KOPT-K1 (cell line): ENCODE results near the gene CRELD2.
A peak's percentile ranks its signal among the peaks of the same experiment; 100 is the strongest.

Source experiments
- H3K27ac ChIP-seq: fragments of 200-600 bp; sonication (generic); 2 replicates; pipeline ENCODE4 v1.5.1; 2016; ENCODE audit warnings: antibody characterized with exemption, mild to moderate bottlenecking, low read depth, low read length; ENCODE audit not compliant: poor library complexity, severe bottlenecking
- H3K36me3 ChIP-seq: fragments of 200-600 bp; sonication (generic); 2 replicates; pipeline ENCODE4 v1.5.1; 2017; ENCODE audit warnings: antibody characterized with exemption, mild to moderate bottlenecking, low read length, moderate library complexity; ENCODE audit not compliant: insufficient read depth
- H3K9me3 ChIP-seq: fragments of 200-600 bp; sonication (generic); 2 replicates; pipeline ENCODE4 v1.5.1; 2017; ENCODE audit warnings: antibody characterized with exemption, low read length, mild to moderate bottlenecking; ENCODE audit not compliant: insufficient read depth, poor library complexity, severe bottlenecking

Gene CRELD2

GRCh38 chr22:49958931-49959781 is 40.7 kb downstream of the CRELD2 start:
- Histone ChIP-seq H3K27ac (peak overlapping the region; percentile 92), H3K9me3 (no peaks in the 10 kb centered on the region), H3K36me3 (peaks cover 25% of the 10 kb centered on the region)

GRCh38 chr22:49959782-49960158 is 41.3 kb downstream of the CRELD2 start:
- peak overlapping the region; percentile 92 for H3K27ac ChIP-seq
- peaks cover 31% of the 10 kb centered on the region for H3K36me3 ChIP-seq
- H3K9me3 ChIP-seq = no peaks in the 10 kb centered on the region

DNA sequence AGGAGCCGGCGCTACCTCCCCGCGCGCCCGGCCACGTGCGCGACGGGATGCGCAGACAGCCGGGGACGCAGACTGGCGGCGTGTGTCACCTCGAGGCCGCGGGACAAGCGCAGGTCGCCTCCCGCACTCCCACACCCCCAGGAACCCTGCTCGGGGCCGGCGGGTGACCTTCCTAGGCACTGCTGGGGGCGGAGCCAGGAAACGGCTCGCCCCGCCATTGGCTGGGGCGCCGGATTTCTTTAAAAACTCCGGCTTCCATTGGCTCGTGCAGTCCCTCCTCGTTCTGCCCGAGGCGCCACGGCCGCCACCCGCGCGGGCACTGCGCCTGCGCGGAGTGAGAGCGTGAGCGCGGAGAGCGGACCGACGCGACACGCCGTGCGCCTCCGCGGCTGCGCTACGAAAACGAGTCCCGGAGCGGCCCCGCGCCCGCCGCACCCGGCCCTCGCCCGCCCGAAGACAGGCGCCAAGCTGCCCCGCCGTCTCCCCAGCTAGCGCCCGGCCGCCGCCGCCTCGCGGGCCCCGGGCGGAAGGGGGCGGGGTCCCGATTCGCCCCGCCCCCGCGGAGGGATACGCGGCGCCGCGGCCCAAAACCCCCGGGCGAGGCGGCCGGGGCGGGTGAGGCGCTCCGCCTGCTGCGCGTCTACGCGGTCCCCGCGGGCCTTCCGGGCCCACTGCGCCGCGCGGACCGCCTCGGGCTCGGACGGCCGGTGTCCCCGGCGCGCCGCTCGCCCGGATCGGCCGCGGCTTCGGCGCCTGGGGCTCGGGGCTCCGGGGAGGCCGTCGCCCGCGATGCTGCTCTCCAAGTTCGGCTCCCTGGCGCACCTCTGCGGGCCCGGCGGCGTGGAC is 41.9 kb downstream of the CRELD2 start, which contains the start of gene PIM3:
Gene PIM3, plus strand, starts transcription at position 614 of the 846 bp plus-strand sequence. Its CDS starts 176 bp downstream, at position 790.
- no peaks in the 10 kb centered on the region for H3K9me3 ChIP-seq
- H3K27ac ChIP-seq = peak within 1 kb of the TSS; percentile 92
- peaks cover 37% of the 10 kb centered on the region for H3K36me3 ChIP-seq

DNA sequence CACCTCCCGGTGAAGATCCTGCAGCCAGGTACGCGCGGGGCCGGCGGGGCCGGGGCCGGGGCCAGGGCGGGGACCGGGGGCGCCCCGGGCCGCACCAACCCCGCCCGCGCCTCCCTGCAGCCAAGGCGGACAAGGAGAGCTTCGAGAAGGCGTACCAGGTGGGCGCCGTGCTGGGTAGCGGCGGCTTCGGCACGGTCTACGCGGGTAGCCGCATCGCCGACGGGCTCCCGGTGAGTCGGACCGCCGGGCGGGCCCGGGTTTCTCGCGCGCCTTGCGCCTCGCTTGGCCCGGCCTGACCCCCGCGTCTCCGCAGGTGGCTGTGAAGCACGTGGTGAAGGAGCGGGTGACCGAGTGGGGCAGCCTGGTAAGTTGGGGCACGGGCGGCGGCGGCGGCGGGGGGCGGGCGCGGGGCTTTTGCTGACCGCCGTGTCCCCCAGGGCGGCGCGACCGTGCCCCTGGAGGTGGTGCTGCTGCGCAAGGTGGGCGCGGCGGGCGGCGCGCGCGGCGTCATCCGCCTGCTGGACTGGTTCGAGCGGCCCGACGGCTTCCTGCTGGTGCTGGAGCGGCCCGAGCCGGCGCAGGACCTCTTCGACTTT is 42.7 kb downstream of the CRELD2 start:
- Histone ChIP-seq H3K27ac (peak overlapping the region; percentile 92), H3K36me3 (peaks cover 41% of the 10 kb centered on the region), H3K9me3 (no peaks in the 10 kb centered on the region)

- peaks cover 41% of the 10 kb centered on the region for H3K36me3 ChIP-seq
- H3K27ac ChIP-seq = peak overlapping the region; percentile 92
- H3K9me3 ChIP-seq = no peaks in the 10 kb centered on the region
Observed at GRCh38 chr22:49961601-49962011, 43.2 kb downstream of the CRELD2 start.

DNA sequence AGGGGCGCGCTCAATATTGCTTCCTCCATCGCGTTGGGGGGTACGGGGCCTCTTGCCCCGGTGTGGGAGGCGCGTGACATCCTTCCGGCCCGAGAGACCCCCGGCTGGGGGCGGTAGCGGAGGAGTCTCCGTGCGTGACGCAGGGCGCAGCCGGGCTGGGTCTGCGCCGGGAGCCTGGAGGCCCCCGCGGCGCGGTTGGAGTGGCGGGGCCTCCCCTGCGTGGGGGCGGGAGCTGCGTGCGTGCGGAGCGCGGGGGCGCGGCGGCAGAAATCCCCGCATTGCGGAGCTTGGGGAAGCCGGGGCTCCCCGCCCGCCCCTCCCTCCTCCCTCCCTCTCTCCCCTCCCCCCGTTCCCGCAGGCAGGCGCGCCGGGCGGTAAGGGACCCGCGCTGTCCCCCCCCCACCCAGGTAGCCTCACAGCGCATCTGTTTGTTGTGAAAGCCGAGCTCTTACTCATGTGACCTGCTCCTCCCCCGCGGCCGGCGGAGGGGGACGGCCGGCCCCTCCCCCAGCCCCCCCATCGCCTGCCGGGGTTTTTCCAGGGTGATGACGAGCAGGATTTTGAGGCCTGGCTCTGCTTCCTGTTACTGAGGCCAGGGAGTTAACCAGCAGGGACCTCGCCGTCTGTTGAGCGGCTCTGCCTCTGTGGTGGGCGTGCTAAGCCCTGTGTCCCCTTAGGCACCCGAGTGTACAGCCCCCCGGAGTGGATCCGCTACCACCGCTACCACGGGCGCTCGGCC is 43.7 kb downstream of the CRELD2 start:
- Histone ChIP-seq H3K27ac (peak overlapping the region; percentile 92), H3K9me3 (no peaks in the 10 kb centered on the region), H3K36me3 (peaks cover 41% of the 10 kb centered on the region)

DNA sequence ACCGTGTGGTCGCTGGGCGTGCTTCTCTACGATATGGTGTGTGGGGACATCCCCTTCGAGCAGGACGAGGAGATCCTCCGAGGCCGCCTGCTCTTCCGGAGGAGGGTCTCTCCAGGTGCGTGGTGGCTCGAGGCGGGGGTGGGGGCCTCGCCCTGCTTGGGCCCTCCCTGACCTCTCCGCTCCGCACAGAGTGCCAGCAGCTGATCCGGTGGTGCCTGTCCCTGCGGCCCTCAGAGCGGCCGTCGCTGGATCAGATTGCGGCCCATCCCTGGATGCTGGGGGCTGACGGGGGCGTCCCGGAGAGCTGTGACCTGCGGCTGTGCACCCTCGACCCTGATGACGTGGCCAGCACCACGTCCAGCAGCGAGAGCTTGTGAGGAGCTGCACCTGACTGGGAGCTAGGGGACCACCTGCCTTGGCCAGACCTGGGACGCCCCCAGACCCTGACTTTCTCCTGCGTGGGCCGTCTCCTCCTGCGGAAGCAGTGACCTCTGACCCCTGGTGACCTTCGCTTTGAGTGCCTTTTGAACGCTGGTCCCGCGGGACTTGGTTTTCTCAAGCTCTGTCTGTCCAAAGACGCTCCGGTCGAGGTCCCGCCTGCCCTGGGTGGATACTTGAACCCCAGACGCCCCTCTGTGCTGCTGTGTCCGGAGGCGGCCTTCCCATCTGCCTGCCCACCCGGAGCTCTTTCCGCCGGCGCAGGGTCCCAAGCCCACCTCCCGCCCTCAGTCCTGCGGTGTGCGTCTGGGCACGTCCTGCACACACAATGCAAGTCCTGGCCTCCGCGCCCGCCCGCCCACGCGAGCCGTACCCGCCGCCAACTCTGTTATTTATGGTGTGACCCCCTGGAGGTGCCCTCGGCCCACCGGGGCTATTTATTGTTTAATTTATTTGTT is 44.6 kb downstream of the CRELD2 start:
- H3K9me3 ChIP-seq = no peaks in the 10 kb centered on the region
- peaks cover 41% of the 10 kb centered on the region for H3K36me3 ChIP-seq
- H3K27ac ChIP-seq = no peak overlapping the region

- Histone ChIP-seq H3K27ac (no peak overlapping the region), H3K9me3 (no peaks in the 10 kb centered on the region), H3K36me3 (peaks cover 41% of the 10 kb centered on the region)
Observed at GRCh38 chr22:49963647-49964026, 45.2 kb downstream of the CRELD2 start.

- Histone ChIP-seq H3K9me3 (no peaks in the 10 kb centered on the region), H3K27ac (no peak overlapping the region), H3K36me3 (peaks cover 41% of the 10 kb centered on the region)
Observed at GRCh38 chr22:49964136-49965090, 46.0 kb downstream of the CRELD2 start.

- peaks cover 41% of the 10 kb centered on the region for H3K36me3 ChIP-seq
- no peaks in the 10 kb centered on the region for H3K9me3 ChIP-seq
- no peak overlapping the region for H3K27ac ChIP-seq
Observed at GRCh38 chr22:49965091-49966040, 46.9 kb downstream of the CRELD2 start.

GRCh38 chr22:49966041-49966773 is 47.8 kb downstream of the CRELD2 start:
- no peak overlapping the region for H3K27ac ChIP-seq

More at GRCh38 chr22:49966041-49966773, 47.8 kb downstream of the CRELD2 start:
- Histone ChIP-seq H3K36me3 (peaks cover 41% of the 10 kb centered on the region), H3K9me3 (no peaks in the 10 kb centered on the region)
